ENCODE results near the gene NAALADL2.

NAALADL2 gene

DNA sequence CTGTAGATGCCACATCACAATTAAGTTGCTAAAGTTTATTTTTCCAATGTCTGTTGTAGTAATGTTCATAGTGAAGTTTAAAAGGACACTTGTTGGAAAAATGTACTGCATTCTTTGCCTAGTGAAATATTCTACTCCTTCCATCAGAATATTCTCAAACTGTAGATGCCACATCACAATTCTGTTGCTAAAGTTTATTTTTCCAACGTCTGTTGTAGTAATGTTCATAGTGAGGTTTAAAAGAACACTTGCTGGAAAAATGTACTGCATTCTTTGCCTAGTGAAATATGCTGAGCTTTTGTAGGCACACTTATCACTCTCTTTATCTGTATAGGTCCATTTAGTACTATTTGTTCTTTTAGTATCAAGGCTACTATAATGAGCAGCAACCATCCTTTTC, 836.1 kb downstream of the NAALADL2 start:
- Mint-ChIP-seq H3K4me3 (no peak overlapping the region), H3K9me3 (peaks cover 0 to 4% of the 10 kb centered on the region in 2 donors), H3K4me1 (ENCODE audit: low read depth in 2 of 2) (no peaks in the 10 kb centered on the region), H3K27me3 (no peaks in the 10 kb centered on the region), H3K27ac (no peak overlapping the region), H3K36me3 (ENCODE audit: insufficient read depth) (no peaks in the 10 kb centered on the region)
- DNase-seq, result no peak
- no peak for ATAC-seq (replicated peaks)

- ATAC-seq (replicated peaks) (no peak), DNase-seq (no peak)
- no peaks in the 10 kb centered on the region for H3K36me3 Mint-ChIP-seq (ENCODE audit: insufficient read depth)
- no peaks in the 10 kb centered on the region for H3K4me1 Mint-ChIP-seq (ENCODE audit: low read depth in 2 of 2)
- H3K27me3 Mint-ChIP-seq, result no peaks in the 10 kb centered on the region
- no peak overlapping the region for H3K27ac Mint-ChIP-seq
- H3K4me3 Mint-ChIP-seq, result no peak overlapping the region
- H3K9me3 Mint-ChIP-seq, result peaks cover 10 to 18% of the 10 kb centered on the region in 2 donors
Measured at GRCh38 chr3:175702956-175703355, 843.8 kb downstream of the NAALADL2 start.

- Mint-ChIP-seq H3K27ac (no peak overlapping the region), H3K4me3 (no peak overlapping the region), H3K27me3 (no peaks in the 10 kb centered on the region), H3K9me3 (peaks cover 12 to 18% of the 10 kb centered on the region in 2 donors), H3K36me3 (ENCODE audit: insufficient read depth) (no peaks in the 10 kb centered on the region), H3K4me1 (ENCODE audit: low read depth in 2 of 2) (no peaks in the 10 kb centered on the region)
- DNase-seq, result no peak
- no peak for ATAC-seq (replicated peaks)
Measured at GRCh38 chr3:175704366-175705055, 845.4 kb downstream of the NAALADL2 start.

DNA sequence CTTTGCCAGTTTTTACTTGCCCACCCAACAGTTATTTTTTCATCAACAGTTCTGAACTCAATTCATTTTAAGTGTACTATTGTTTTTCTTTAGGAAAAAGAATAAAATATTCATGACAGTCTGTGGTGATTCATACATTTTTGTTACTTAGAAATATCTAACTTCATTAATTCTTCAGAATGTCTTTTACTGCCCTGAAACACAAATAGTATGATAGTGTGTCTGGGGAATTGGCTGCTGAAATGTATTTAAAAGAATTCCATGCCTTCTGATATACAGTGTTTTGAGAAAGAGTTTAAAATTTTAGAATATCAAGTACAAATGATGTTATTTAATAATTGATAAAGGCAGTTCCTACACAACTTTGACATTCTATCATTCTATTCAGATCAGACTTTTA, 854.1 kb downstream of the NAALADL2 start:
- H3K4me3 Mint-ChIP-seq, result no peak overlapping the region
- no peaks in the 10 kb centered on the region for H3K27me3 Mint-ChIP-seq
- peaks cover 0 to 12% of the 10 kb centered on the region in 2 donors for H3K9me3 Mint-ChIP-seq

DNA sequence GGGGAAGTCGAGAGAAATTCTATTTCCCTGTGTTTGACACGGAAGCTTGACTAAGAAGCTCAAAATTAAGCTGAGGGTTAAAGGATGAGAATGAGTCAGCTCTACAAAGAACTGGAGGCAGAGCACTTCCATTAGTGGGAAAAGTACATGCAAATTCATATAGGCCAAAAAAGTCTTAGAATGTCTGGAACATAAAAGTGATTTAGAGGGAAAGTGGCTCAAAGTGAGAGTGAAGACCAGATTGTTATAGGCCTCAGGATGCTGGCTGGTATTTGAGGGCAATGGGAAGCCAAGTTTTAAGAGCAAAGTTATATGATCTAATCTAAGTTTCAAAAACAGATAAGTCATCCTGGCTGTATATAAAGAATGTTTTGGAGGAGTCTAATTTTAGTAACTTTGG, 857.3 kb downstream of the NAALADL2 start:
- Mint-ChIP-seq H3K36me3 (ENCODE audit: insufficient read depth) (no peaks in the 10 kb centered on the region), H3K9me3 (peaks cover 0 to 5% of the 10 kb centered on the region in 2 donors), H3K4me3 (no peak overlapping the region), H3K4me1 (ENCODE audit: low read depth in 2 of 2) (no peaks in the 10 kb centered on the region), H3K27me3 (no peaks in the 10 kb centered on the region), H3K27ac (no peak overlapping the region)
- DNase-seq (no peak), ATAC-seq (replicated peaks) (no peak)

More for the DNA sequence above, 854.1 kb downstream of the NAALADL2 start:
- Mint-ChIP-seq H3K27ac (no peak overlapping the region), H3K4me1 (ENCODE audit: low read depth in 2 of 2) (no peaks in the 10 kb centered on the region), H3K36me3 (ENCODE audit: insufficient read depth) (no peaks in the 10 kb centered on the region)
- DNase-seq, result no peak
- no peak for ATAC-seq (replicated peaks)

GRCh38 chr3:175726228-175726627, 867.1 kb downstream of the NAALADL2 start:
- no peaks in the 10 kb centered on the region for H3K36me3 Mint-ChIP-seq (ENCODE audit: insufficient read depth)
- no peak overlapping the region for H3K27ac Mint-ChIP-seq
- no peaks in the 10 kb centered on the region for H3K27me3 Mint-ChIP-seq
- H3K4me1 Mint-ChIP-seq (ENCODE audit: low read depth in 2 of 2), result no peaks in the 10 kb centered on the region
- peaks cover 3 to 7% of the 10 kb centered on the region in 2 donors for H3K9me3 Mint-ChIP-seq
- no peak overlapping the region for H3K4me3 Mint-ChIP-seq
- ATAC-seq (replicated peaks), result no peak
- no peak for DNase-seq

GRCh38 chr3:175728566-175728965, 869.4 kb downstream of the NAALADL2 start:
- DNase-seq (no peak), ATAC-seq (replicated peaks) (no peak)
- Mint-ChIP-seq H3K4me3 (no peak overlapping the region), H3K27ac (no peak overlapping the region), H3K4me1 (ENCODE audit: low read depth in 2 of 2) (no peaks in the 10 kb centered on the region), H3K36me3 (ENCODE audit: insufficient read depth) (no peaks in the 10 kb centered on the region), H3K27me3 (no peaks in the 10 kb centered on the region), H3K9me3 (peaks cover 7 to 12% of the 10 kb centered on the region in 2 donors)

GRCh38 chr3:175729466-175729865, 870.3 kb downstream of the NAALADL2 start:
- ATAC-seq (replicated peaks), result no peak
- no peak for DNase-seq
- Mint-ChIP-seq H3K9me3 (peaks cover 7 to 9% of the 10 kb centered on the region in 2 donors), H3K4me1 (ENCODE audit: low read depth in 2 of 2) (no peaks in the 10 kb centered on the region), H3K36me3 (ENCODE audit: insufficient read depth) (no peaks in the 10 kb centered on the region), H3K27ac (no peak overlapping the region), H3K4me3 (no peak overlapping the region), H3K27me3 (no peaks in the 10 kb centered on the region)

- no peaks in the 10 kb centered on the region for H3K4me1 Mint-ChIP-seq (ENCODE audit: low read depth in 2 of 2)
- H3K27ac Mint-ChIP-seq, result no peak overlapping the region
- peaks cover 15 to 16% of the 10 kb centered on the region in 2 donors for H3K9me3 Mint-ChIP-seq
- DNase-seq (no peak), ATAC-seq (replicated peaks) (no peak)
- no peak overlapping the region for H3K4me3 Mint-ChIP-seq
- H3K36me3 Mint-ChIP-seq (ENCODE audit: insufficient read depth), result no peaks in the 10 kb centered on the region
- no peaks in the 10 kb centered on the region for H3K27me3 Mint-ChIP-seq
Measured at GRCh38 chr3:175731543-175731942, 872.4 kb downstream of the NAALADL2 start.

DNA sequence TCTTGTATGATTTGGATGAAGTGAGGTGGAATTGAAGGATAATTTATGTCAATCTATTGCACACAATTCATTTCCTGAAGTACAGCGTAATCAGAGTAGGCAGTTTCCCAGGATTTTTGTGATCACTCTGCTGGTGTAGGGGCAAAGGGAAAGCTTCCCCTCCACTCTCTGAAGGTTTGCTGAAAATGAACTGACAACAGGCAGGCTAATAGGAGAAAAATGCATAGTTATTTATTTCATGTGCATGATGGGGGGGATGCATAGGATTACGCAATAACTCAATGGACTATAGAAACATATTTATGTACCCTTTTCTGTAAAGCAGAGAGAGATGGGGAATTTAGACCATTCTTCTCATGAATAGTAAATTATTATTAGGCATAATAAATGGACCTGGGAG, 872.9 kb downstream of the NAALADL2 start:
- H3K4me1 Mint-ChIP-seq (ENCODE audit: low read depth in 2 of 2), result no peaks in the 10 kb centered on the region
- ATAC-seq (replicated peaks) (no peak), DNase-seq (no peak)
- no peaks in the 10 kb centered on the region for H3K36me3 Mint-ChIP-seq (ENCODE audit: insufficient read depth)
- no peaks in the 10 kb centered on the region for H3K27me3 Mint-ChIP-seq
- peaks cover 14 to 15% of the 10 kb centered on the region in 2 donors for H3K9me3 Mint-ChIP-seq
- no peak overlapping the region for H3K27ac Mint-ChIP-seq
- no peak overlapping the region for H3K4me3 Mint-ChIP-seq

DNA sequence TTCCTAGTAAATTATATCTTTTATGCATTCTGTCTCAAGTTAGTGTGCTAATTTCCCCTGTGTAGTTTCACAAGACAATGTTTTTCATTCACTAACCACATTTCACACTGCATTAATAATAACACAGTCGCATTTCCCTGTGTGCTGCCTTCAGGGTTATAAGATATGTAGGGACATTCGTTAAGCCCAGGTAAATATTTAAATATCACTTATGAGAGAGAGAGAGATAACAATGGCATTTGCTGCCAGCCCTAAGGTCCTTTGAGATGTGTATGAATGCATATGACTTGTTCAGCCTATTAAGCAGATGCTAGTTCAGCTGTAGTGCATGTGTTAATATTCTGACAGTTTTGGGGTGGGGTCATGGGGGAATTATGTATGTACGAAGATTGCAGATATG, 876.7 kb downstream of the NAALADL2 start:
- Mint-ChIP-seq H3K9me3 (peaks cover 16 to 22% of the 10 kb centered on the region in 2 donors), H3K36me3 (ENCODE audit: insufficient read depth) (no peaks in the 10 kb centered on the region), H3K4me1 (ENCODE audit: low read depth in 2 of 2) (no peaks in the 10 kb centered on the region), H3K27ac (no peak overlapping the region), H3K27me3 (no peaks in the 10 kb centered on the region), H3K4me3 (no peak overlapping the region)
- DNase-seq (no peak), ATAC-seq (replicated peaks) (no peak)

DNA sequence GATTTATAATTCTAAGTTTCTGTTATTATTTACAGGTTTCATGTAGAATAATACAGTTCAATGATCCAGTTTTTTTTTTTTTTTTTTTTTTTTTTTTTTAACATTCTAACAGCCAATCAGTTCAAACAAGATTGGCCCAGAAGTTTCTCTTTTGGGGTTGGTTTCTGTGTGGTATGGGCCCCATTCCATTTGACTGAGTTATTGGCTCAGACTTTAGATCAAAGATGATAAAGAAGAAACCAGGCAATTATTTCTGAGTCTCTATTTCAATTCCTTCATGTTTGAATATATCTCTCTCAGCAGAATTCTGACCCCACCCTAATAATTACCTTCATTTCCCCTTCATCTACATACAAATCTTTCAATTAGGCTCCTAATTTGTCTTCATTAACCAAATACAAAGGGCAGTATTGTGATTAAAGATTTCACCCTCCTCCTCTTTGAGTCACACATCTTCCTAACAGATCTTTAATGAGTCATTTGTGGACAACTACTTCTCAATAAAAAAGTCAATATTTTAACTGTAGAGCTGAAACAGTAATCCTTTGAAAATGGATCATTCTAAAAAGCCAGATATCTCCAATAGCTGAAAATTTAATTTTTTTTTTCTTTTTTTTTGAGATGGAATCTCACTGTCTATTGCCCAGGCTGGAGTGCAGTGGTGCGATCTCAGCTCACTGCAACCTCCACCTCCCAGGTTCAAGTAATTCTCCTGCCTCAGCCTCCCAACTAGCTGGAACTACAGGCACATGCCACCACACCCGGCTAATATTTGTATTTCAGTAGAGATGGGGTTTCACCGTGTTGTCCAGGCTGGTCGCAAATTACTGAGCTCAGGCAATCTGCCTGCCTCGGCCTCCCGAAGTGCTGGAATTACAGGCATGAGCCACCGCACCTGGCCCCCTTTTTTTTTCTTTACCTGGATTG, 878.8 kb downstream of the NAALADL2 start:
- Mint-ChIP-seq H3K36me3 (ENCODE audit: insufficient read depth) (no peaks in the 10 kb centered on the region), H3K4me1 (ENCODE audit: low read depth in 2 of 2) (no peaks in the 10 kb centered on the region), H3K27me3 (no peaks in the 10 kb centered on the region), H3K4me3 (no peak overlapping the region), H3K27ac (no peak overlapping the region), H3K9me3 (peaks cover 15 to 16% of the 10 kb centered on the region in 2 donors)
- ATAC-seq (replicated peaks), result no peak
- no peak for DNase-seq

- Mint-ChIP-seq H3K27ac (no peak overlapping the region), H3K4me1 (ENCODE audit: low read depth in 2 of 2) (no peaks in the 10 kb centered on the region), H3K27me3 (no peaks in the 10 kb centered on the region), H3K4me3 (no peak overlapping the region), H3K9me3 (peaks cover 14 to 16% of the 10 kb centered on the region in 2 donors), H3K36me3 (ENCODE audit: insufficient read depth) (no peaks in the 10 kb centered on the region)
- ATAC-seq (replicated peaks), result no peak
- no peak for DNase-seq
Measured at GRCh38 chr3:175741951-175742350, 882.8 kb downstream of the NAALADL2 start.
